PC-3 (cell line): Measurements from ENCODE around the gene NUAK1.

ENCODE experiments used
- EZH2 ChIP-seq: fragments of 300-600 bp; sonication (generic); IDR thresholded peaks from one replicate; pipeline ENCODE4 v1.6.1; 2017; ENCODE audit warnings: antibody characterized with exemption, mild to moderate bottlenecking, low read length; ENCODE audit not compliant: unreplicated experiment
- EZH2phosphoT487 ChIP-seq: fragments of 300-600 bp; sonication (generic); IDR thresholded peaks from 2 replicates; pipeline ENCODE4 v1.6.1; 2018; ENCODE audit warnings: mild to moderate bottlenecking, antibody characterized with exemption, low read length, borderline replicate concordance
- TF ChIP-seq, protein P1 (sequence below): fragments of 300-600 bp; sonication (generic); conservative IDR thresholded peaks from 2 replicates; pipeline ENCODE4 v1.5.1; 2017; ENCODE audit warnings: antibody characterized with exemption, low read depth, mild to moderate bottlenecking, low read length

- TF ChIP-seq, protein P1, sequence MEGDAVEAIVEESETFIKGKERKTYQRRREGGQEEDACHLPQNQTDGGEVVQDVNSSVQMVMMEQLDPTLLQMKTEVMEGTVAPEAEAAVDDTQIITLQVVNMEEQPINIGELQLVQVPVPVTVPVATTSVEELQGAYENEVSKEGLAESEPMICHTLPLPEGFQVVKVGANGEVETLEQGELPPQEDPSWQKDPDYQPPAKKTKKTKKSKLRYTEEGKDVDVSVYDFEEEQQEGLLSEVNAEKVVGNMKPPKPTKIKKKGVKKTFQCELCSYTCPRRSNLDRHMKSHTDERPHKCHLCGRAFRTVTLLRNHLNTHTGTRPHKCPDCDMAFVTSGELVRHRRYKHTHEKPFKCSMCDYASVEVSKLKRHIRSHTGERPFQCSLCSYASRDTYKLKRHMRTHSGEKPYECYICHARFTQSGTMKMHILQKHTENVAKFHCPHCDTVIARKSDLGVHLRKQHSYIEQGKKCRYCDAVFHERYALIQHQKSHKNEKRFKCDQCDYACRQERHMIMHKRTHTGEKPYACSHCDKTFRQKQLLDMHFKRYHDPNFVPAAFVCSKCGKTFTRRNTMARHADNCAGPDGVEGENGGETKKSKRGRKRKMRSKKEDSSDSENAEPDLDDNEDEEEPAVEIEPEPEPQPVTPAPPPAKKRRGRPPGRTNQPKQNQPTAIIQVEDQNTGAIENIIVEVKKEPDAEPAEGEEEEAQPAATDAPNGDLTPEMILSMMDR = no peak
- no peak for TF ChIP-seq EZH2
- TF ChIP-seq EZH2phosphoT487 = no peak
Measured at GRCh38 chr12:106109168-106109910, 29.4 kb downstream of the NUAK1 start.
